Activated CD4-positive, alpha-beta T cell treated with anti-CD3 and anti-CD28 coated beads, Interleukin-2, amount 50 U/mL, for 48 hours (primary cell): Measurements from ENCODE around the gene CDH8.
"Not testable (repeated sequence)": the region's sequence is repeated elsewhere in the genome, so short reads cannot be mapped to it uniquely, and the experiment has no call there.

Experiments used
- DNase-seq, 2 experiments: peaks; one replicate each; pipeline ENCODE4 v3.0.0-alpha.2; 2020

The CDH8 gene

GRCh38 chr16:61763013-61763412, 273.2 kb downstream of the CDH8 start:
- DNase-seq = no peak

DNA sequence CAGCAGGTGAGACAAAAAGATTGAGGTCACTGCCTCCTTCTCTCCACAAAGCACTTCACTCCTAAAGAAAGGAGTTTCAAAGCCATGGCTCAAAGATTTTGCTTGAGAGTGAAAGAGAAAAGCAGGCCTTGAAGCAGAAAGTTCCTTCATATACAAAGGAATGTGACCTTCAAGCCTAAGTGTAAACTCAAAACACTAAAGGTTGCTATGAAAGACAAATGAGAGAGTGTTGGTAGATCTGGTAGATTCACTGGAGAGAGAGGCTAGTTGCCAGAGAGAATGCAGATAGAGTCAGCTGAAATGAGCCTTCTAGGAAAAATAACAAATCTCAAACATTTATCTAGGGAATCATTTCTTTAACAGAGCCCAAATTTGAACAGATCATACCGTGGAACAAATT, 305.2 kb downstream of the CDH8 start:
- no peak for DNase-seq

GRCh38 chr16:61726701-61727100, 309.5 kb downstream of the CDH8 start:
- DNase-seq = no peak

DNA sequence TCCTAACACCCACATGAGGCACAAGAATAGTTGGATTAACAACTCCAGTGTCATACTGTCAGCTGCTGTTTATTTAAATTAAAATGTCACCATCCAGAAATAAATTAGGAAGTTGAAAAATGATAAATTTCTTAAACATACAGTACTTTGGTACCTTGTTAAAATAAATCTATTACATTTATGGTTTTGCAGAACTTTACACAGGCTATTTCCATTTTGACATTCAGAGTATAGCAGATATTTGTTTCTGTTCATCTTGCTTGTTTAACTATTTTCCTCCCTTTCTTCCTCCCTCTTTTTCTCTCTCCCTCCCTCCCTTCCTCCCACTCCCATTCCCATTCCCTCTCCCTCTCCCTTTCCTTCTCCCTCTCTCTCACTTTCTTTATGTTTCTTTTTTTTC, 310.1 kb downstream of the CDH8 start:
- no peak for DNase-seq

- DNase-seq = no peak
Observed at GRCh38 chr16:61721544-61721943, 314.7 kb downstream of the CDH8 start.

DNA sequence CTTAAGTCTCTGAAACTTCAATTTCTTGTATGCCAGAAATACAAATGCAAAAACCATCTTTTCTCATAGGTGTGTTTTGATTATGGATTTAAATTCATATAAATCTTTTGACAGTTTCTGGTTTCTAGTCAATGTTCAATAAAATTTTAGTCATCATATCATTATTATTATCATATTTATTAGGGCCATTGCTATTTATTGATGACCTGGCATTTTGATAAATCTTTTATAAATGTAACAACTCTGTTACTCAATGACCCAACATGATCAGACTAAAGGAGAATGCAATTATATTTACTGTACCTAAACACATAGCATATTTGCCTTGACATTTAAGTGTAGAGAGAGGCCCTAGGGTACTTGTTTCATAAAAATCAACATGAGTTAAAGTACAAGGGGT, 320.8 kb downstream of the CDH8 start:
- DNase-seq = no peak

- no peak for DNase-seq
Observed at GRCh38 chr16:61713787-61714186, 322.5 kb downstream of the CDH8 start.

DNA sequence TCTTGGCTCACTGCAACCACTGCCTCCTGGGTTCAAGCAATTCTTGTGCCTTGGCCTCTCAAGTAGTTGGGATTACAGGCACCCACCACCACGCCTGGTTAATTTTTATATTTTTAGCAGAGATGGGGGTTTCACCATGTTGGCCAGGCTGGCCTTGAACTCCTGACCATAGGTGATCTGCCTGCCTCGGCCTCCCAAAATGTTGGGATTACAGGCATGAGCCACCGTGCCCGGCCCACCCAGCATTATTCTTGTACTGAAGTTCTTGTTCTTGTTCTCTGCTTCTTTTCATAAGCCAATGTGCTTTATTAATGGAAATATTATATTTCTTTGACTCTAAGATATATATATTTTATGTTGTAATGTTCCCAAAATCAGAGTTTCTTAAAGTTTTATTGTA, 336.6 kb downstream of the CDH8 start:
- not testable (repeated sequence) for DNase-seq

DNA sequence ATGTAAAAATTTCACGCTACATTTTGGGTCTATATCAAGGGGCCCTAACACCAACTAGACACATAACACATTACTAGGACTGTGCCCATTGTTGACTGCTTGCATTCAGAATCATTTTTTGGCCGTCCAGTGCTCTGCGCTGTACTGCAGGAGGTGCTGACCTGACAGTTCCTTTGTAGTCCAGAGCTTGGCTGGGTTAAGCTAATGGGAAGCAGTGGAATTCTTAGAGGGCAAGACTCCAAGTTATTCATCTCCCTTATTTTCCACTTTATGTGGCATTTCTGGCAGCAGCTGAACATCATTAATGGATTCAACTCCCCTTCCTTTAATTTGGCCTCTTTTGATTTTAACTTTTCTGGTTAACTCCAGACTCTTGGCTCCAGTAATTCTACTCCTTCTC, 351.7 kb downstream of the CDH8 start:
- DNase-seq = no peak

DNA sequence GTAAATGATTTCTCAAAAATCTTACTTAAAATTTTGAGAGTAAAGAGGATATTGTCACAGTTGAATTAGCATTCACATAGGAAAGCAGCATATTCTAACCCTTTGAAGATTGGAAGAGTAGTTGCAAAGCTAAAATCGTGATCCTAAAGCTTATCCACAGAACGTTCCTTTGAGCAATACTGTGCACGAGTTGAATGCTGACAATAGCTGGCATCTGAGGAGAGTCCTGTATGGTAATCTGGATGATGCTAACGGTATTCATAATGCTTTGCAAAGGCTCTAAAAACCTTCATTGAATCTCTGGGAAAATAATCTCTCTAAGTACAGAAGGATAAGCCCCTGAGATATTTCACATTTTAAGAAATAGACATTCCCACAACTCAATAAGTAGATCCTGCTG, 354.6 kb downstream of the CDH8 start:
- no peak for DNase-seq

- DNase-seq = no peak
Observed at GRCh38 chr16:61681124-61681523, 355.1 kb downstream of the CDH8 start.

GRCh38 chr16:61678182-61678581, 358.1 kb downstream of the CDH8 start:
- no peak for DNase-seq

DNA sequence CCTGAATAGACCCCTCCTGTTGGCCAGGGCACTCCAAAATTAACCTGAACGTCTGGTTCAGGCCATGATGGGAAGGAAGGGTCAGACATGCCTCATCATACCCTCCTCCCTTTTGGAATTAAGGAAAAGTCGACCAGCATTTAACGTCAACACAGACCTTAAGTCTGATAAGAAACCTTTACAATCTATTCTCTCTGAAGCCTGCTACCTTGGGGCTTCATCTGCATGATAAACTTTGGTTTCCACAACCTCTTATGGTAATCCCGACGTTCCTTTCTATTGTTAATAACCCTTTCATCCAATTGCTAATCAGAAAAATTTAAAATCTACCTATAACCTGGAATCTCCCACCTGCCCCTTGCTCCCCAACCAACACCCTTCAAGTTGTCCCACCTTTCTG, 358.5 kb downstream of the CDH8 start:
- DNase-seq = no peak

DNA sequence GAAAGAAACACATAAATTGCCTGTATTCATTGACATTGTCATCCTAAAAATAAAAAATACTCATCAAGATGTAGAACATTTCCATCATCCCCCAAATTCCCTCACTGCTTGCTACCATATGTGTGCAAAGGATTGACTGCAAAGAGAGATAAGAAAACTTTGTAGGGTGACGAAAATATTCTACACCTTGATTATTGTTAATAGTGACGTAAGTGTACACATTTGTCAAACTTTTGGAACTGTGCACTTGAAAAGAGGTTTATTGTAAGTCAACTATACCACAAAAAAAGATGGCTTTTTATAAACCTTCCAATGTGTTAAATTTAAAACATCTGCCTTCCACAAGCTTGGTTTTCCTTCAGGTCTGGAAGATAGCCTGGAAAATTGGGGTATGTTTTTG, 359.5 kb downstream of the CDH8 start:
- DNase-seq = no peak

DNA sequence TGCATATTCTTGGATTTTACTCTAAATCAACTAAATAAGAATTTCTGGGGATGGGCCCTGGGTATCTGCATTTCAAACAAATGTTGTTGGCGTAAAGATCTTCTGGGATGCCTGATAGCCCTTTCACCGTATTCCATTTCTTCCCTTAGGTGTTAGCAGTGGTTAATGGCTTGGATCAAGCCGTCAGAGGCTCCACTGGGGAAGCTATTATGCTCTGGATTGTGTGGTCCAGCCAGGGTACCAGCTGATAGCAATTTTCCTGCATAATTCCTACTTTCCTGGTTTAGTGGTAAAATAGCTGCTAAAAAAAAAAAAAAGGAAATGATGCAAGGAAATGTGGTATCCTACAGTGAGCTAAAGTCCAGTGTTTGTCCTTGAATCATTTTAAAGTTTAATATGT, 365.1 kb downstream of the CDH8 start:
- no peak for DNase-seq

DNA sequence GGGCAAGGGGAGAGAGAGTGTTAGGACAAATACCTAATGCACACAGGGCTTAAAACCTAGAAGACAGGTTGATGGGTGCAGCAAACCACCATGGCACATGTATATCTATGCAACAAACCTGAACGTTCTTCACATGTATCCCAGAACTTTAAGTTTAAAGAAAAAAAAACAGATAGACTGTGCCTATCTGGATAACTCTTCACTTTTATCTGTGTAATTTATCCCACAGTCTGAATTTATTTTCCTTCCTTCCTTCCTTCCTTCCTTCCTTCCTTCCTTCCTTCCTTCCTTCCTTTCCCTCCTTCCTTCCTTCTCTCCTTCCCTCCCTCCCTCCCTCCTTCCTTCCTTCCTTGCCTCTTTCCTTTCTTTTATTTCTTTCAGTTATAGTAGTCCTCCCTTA, 370.7 kb downstream of the CDH8 start:
- no peak for DNase-seq

GRCh38 chr16:61659936-61660335, 376.3 kb downstream of the CDH8 start:
- no peak for DNase-seq

DNA sequence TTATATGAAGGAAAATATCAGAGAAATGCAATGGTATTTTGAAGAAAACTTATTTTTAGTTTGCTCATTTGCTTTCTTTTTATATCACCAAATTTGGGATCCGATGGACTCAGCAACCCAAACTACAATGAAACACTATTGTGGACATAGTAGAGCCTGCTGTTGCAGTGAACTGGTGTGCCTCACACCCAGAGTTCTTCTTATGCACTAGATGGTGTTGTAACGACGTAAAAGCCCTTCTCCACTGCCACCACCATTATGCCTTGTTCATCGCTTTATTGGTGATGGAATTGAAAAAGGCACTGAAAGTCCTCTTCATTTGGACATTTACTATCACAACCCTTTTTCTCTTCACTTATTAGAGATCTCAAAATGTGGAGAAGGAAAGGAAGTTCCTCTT, 381.3 kb downstream of the CDH8 start:
- no peak for DNase-seq

DNA sequence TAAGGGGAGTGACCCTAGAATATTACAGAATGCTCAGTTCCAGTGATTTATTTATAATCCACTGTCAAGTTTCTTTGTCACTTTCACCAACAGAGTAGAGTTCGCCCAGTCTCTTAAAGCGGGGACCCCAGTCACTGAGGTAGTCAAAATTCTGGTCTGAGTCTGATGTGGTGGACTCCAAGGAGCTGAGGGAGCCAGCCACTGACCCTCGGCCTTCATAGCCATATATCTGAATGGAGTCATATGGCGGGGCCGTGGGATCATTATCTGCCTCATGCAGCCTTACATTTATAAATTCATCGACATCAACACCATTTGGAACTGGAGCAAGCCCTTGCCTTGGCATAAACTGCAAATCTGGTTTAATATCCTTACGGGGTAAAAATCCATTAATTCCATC, 382.7 kb downstream of the CDH8 start:
- DNase-seq = no peak

DNA sequence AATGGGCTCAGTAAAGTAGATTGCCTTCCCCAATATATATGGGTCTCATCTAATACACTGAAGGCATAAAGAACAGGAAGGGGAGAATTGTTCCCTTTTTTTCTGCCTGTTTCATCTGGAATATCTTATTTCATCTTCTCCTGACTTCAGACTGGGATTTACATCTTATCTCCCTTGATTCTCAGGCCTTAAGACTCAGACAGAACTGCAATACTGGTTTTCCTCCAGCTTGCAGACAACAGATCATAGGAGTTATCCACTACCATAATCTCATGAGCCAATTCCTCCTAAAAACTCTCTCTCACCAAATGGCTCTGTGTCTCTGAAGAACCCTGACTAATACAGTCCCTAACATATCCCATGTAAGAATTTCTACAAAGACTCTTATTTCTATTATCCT, 390.7 kb downstream of the CDH8 start:
- no peak for DNase-seq

GRCh38 chr16:61644736-61645135, 391.5 kb downstream of the CDH8 start:
- DNase-seq = no peak

- no peak for DNase-seq
Observed at GRCh38 chr16:61617219-61617783, 418.9 kb downstream of the CDH8 start.

GRCh38 chr16:61616088-61616487, 420.1 kb downstream of the CDH8 start:
- DNase-seq = no peak

DNA sequence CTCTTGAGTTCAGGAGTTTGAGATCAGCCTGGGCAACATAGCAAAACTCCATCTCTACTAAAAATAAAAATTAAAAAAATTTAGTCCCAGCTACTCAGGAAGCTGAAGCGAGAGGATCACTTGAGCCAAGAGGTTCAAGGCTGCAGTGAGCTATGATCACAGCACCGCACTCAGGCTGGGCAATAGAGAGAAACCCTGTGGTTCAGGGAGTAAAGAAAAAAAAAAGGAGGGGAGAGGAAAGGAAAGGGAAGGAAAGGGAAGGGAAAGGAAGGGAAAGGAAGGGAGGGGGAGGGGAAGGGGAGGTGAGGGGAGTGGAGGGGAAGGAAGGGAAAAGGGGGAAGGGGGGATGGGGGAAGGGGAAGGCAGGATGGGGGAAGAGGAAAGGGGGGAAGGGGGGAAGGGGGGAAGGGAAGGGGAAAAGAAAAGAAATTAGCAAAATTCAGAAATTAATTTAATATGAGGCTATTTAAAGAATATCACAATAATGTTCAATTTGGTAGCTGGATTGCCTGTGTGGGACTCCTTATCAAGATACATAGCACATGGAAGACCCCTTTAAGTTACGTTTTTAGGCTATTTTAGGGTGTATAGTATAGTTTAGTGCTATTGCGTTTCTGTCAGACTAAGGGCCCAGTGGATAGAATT, 424.3 kb downstream of the CDH8 start:
- no peak for DNase-seq

DNA sequence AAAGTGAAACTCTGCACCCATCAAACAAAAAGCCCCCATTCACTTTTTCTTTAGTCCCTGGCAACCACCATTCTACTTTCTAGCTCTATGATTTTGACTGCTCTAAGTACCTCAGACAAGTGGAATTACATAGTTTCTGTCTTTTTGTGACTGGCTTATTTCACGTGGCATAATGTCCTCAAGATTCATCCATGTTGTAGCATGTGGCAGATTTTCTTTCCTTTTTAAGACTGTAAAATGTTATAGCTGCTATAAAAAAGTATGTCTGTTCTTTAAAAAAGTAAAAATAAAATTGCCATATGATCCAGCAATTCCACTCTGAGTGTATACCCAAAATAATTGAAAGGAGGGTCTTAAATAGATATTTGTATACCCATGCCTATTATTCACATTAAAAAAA, 429.7 kb downstream of the CDH8 start:
- no peak for DNase-seq
